K562 (cell line): ENCODE results near the gene SULT1C4. TPM values are rescaled to one million over a fixed set of nuclear protein-coding genes. Genes with fewer than 3 reads are reported as not detected.
A peak's percentile ranks its signal among the peaks of the same experiment; 100 is the strongest.

Experiments used
- ATAC-seq: fragments of 200-7000 bp; cut with Tn5 transposase; 3 replicates; pipeline ENCODE4 v1.9.1; 2020; ENCODE audit warnings: moderate library complexity
- BruUV-seq: library from RNA; stranded (reverse); fragments of 400-500 nt; replicated peaks from 2 replicates; lab custom pipeline; 2021; lab: Mats Ljungman, UMichigan
- CTCF ChIA-PET: fragments of 300-600 bp; formaldehyde crosslinking; extraction: SDS; loops from one replicate; lab custom pipeline; 2021; ENCODE audit warnings: low intra/inter-chr PET ratio; lab: Yijun Ruan, JAX
- POLR2A ChIA-PET: fragments of 300-600, 350-650 bp; sonication (Branson Sonifier 250); formaldehyde crosslinking; extraction: SDS; loops from one replicate; lab custom pipeline; 2021; ENCODE audit warnings: antibody characterized with exemption, inconsistent platforms; lab: Yijun Ruan, JAX
- DNase-seq, 4 experiments: peaks; one replicate each; pipeline versions ENCODE4 v3.0.0 to v3.0.0-alpha.2; 2011 to 2018; ENCODE audit warnings: low spot score in 3 of 4, mixed read lengths in 3 of 4; ENCODE audit errors: extremely low read depth in 1 of 4
- FAIRE-seq: peaks from 2 replicates; lab custom pipeline; 2011; peaks lifted over from hg19 to GRCh38; lab: Jason Lieb, UNC
- H2AFZ ChIP-seq: 2 replicates; pipeline ENCODE4 v1.6.0; 2011; ENCODE audit warnings: low read depth, low read length, control low read depth, inconsistent platforms
- H3K27ac ChIP-seq: fragments of 200-600 bp; 3 replicates; pipeline ENCODE4 v1.8.0; 2011; ENCODE audit warnings: low read depth, mild to moderate bottlenecking, control low read depth, inconsistent platforms, low read length, moderate library complexity, mixed read lengths; ENCODE audit errors: extremely low read depth
- H3K27me3 ChIP-seq, 2 experiments: fragments of 300-600 bp in 1 of 2; 2 replicates in 1 of 2; 3 replicates in 1 of 2; pipeline versions ENCODE4 v1.6.0 to v1.8.0; 2011; ENCODE audit warnings: inconsistent platforms in 2 of 2, low read length in 2 of 2, mild to moderate bottlenecking in 1 of 2, mixed read lengths in 1 of 2, moderate library complexity in 1 of 2; ENCODE audit not compliant: control insufficient read depth in 2 of 2, insufficient read depth in 2 of 2
- H3K36me3 ChIP-seq: fragments of 300-600 bp; 3 replicates; pipeline ENCODE4 v1.8.0; 2011; ENCODE audit warnings: mild to moderate bottlenecking, low read length, inconsistent platforms; ENCODE audit not compliant: control insufficient read depth, insufficient read depth
- H3K4me1 ChIP-seq, 2 experiments: fragments of 200-600 bp in 1 of 2; replicated peaks in 1 of 2; 2 replicates in 1 of 2; 3 replicates in 1 of 2; pipeline versions ENCODE4 v1.5.1 to v1.8.0; 2011; ENCODE audit warnings: inconsistent platforms in 2 of 2, low read length in 2 of 2, mild to moderate bottlenecking in 1 of 2, mixed read lengths in 1 of 2, moderate library complexity in 1 of 2; ENCODE audit not compliant: control insufficient read depth in 2 of 2, insufficient read depth in 2 of 2
- H3K4me2 ChIP-seq: 2 replicates; pipeline ENCODE4 v1.6.1; 2011; ENCODE audit warnings: low read length, control low read depth, inconsistent platforms, mixed read lengths; ENCODE audit not compliant: insufficient read depth
- H3K4me3 ChIP-seq: fragments of 200-600 bp; sonication (generic), shearing (Covaris generic); 2 replicates; pipeline ENCODE4 v1.5.1; 2016; ENCODE audit warnings: control low read depth, inconsistent platforms
- H3K79me2 ChIP-seq: fragments of 200-600 bp; 3 replicates; pipeline ENCODE4 v1.8.0; 2011; ENCODE audit warnings: low read length, inconsistent platforms; ENCODE audit not compliant: control insufficient read depth, insufficient read depth
- H3K9ac ChIP-seq, 2 experiments: 2 replicates each; pipeline versions ENCODE4 v1.6.0 to v1.6.1; 2011; ENCODE audit warnings: low read depth in 2 of 2, low read length in 2 of 2, control low read depth in 1 of 2, inconsistent platforms in 1 of 2, mild to moderate bottlenecking in 1 of 2, mixed read lengths in 1 of 2; ENCODE audit not compliant: insufficient read depth in 1 of 2
- H3K9me1 ChIP-seq: one replicate; pipeline ENCODE4 v1.6.0; 2011; ENCODE audit warnings: inconsistent platforms, mild to moderate bottlenecking, low read length, moderate library complexity; ENCODE audit not compliant: control insufficient read depth, insufficient read depth
- H3K9me3 ChIP-seq: replicated peaks from 2 replicates; pipeline ENCODE4 v1.5.1; 2011; ENCODE audit warnings: low read depth, low read length, inconsistent platforms; ENCODE audit not compliant: control insufficient read depth, insufficient read depth
- H4K20me1 ChIP-seq: replicated peaks from 2 replicates; pipeline ENCODE4 v1.6.1; 2011; ENCODE audit warnings: low read length, inconsistent platforms, mixed read lengths; ENCODE audit not compliant: control insufficient read depth, insufficient read depth
- ADNP ChIP-seq: fragments of 200-800 bp; sonication (Bioruptor generic); IDR thresholded peaks from 2 replicates; pipeline ENCODE4 v1.6.1; 2016; ENCODE audit warnings: missing genetic modification characterization, missing compliant biosample characterization
- CCNT2 ChIP-seq: IDR thresholded peaks from 2 replicates; pipeline ENCODE4 v1.6.1; 2011; ENCODE audit warnings: borderline replicate concordance, low read depth, mild to moderate bottlenecking, moderate library complexity, mixed read lengths, low read length; ENCODE audit not compliant: insufficient read length; ENCODE audit errors: extremely low read depth
- HDAC2 ChIP-seq: fragments of 450-650 bp; IDR thresholded peaks from 2 replicates; pipeline ENCODE4 v1.6.1; 2016; ENCODE audit warnings: mild to moderate bottlenecking
- HLTF ChIP-seq: fragments of 450-650 bp; IDR thresholded peaks from 2 replicates; pipeline ENCODE4 v1.6.1; 2016
- KAT7 ChIP-seq: sonication (generic); formaldehyde crosslinking; IDR thresholded peaks from 2 replicates; pipeline ENCODE4 v1.8.0; 2022; ENCODE audit warnings: missing genetic modification reagents, mild to moderate bottlenecking, borderline replicate concordance
- SIX5 ChIP-seq, 2 experiments: IDR thresholded peaks; 2 replicates each; pipeline ENCODE4 v1.6.1; 2011; ENCODE audit warnings: low read length in 2 of 2, borderline replicate concordance in 1 of 2, low read depth in 1 of 2, mild to moderate bottlenecking in 1 of 2, moderate library complexity in 1 of 2; ENCODE audit not compliant: insufficient read depth in 1 of 2
- SMAD3 ChIP-seq: fragments of 450-650 bp; formaldehyde crosslinking; conservative IDR thresholded peaks from 2 replicates; pipeline ENCODE4 v1.4.0; 2020; ENCODE audit warnings: mild to moderate bottlenecking
- ZBTB7A ChIP-seq: IDR thresholded peaks from 2 replicates; pipeline ENCODE4 v1.6.1; 2011; ENCODE audit warnings: low read depth, mild to moderate bottlenecking, low read length, moderate library complexity, borderline replicate concordance; ENCODE audit not compliant: control insufficient read depth
- ZNF184 ChIP-seq: sonication (generic); formaldehyde crosslinking; IDR thresholded peaks from 2 replicates; pipeline ENCODE4 v1.5.0; 2020; ENCODE audit warnings: missing genetic modification reagents
- WGBS: fragments of 100-300 bp; shearing (Covaris generic); methylation state at CpG from one replicate; pipeline ENCODE4 v1.1.6; 2016; ENCODE audit warnings: low coverage, mixed read lengths; ENCODE audit not compliant: insufficient coverage; ENCODE audit errors: missing lambda C conversion rate; 5-methylcytosine and 5-hydroxymethylcytosine counted together
- in situ Hi-C: fragments of 300-500 bp; cut with MboI; formaldehyde crosslinking; loops from 4 replicates; pipeline ENCODE4 v1.15.0; 2018; ENCODE audit warnings: inconsistent platforms, mixed read lengths
- intact Hi-C: fragments of 100-400 bp; cut with micrococcal nuclease; formaldehyde crosslinking; loops from 2 replicates; pipeline ENCODE4 v1.14.2; 2022
- polyA plus RNA-seq, 8 experiments: library from polyadenylated mRNA; depleted of rRNA in 4 of 8; stranded (reverse) in 5 of 8; unstranded in 3 of 8; fragments of >200 nt; fragmentation: Nextera tagmentation in 2 of 8; fragmentation: Illumina TruSeq in 1 of 8; extraction: Ambion mirVana in 2 of 8; extraction: Trizol in 1 of 8; gene quantifications; 2 replicates each; pipeline versions ENCODE4 v1.2.1 to v1.2.3, GENCODE V29; 2011 to 2014; ENCODE audit warnings: inconsistent platforms in 1 of 8, missing spikeins in 1 of 8
- total RNA-seq, 7 experiments: library from RNA; depleted of rRNA in 6 of 7; stranded (reverse); fragments of >200 nt in 6 of 7; fragmentation: Illumina TruSeq in 2 of 7; extraction: Trizol in 2 of 7; gene quantifications; 2 replicates each; pipeline versions ENCODE4 v1.2.1 to v1.2.3, GENCODE V29; 2011 to 2021; ENCODE audit warnings: low replicate concordance in 1 of 7
- TF ChIP-seq, protein P1 (sequence below): fragments of 250-450 bp; sonication (Bioruptor Pico); IDR thresholded peaks from 2 replicates; pipeline ENCODE4 v1.5.0; 2020; ENCODE audit warnings: mild to moderate bottlenecking
- TF ChIP-seq, protein P2 (sequence below): fragments of 450-650 bp; formaldehyde crosslinking; IDR thresholded peaks from 2 replicates; pipeline ENCODE4 v1.4.0; 2020; ENCODE audit warnings: mild to moderate bottlenecking, moderate library complexity

Gene SULT1C4
- total and polyA plus RNA-seq, 9 of the 15 experiments (the other 6 are each of a cell fraction or from before 2014, with no cell fraction given), result 0.04 to 0.14 (median 0.09) TPM; not detected in 5

DNA sequence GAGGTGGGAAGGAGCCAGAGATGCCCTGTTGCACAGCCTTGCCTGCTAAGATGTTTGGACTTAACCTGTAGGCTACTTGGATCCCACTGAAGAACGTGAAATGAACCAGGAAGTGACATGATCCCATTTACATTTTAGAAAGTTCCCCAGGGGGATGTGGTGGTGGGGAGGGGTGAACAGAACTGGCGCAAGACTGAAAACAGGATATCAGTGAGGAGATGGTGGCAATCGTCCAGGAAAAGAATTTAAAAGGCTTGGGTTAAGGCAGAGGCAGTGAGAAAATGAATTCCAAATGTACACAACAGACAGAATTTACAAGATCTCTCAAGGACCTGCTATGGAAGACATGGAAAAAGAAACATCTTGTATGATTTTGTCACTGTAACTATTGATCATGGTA, 46.8 kb upstream of the SULT1C4 start:
- H3K9me3 ChIP-seq, result no peaks in the 10 kb centered on the region
- 0 out of 2 replicates have a peak overlapping the region, but pooled peaks have one; percentile 27 for H2AFZ ChIP-seq
- no peaks in the 10 kb centered on the region for H4K20me1 ChIP-seq
- WGBS, result 7% methylated on average over 3 of the region's 3 CpGs
- H3K9me1 ChIP-seq, result no peaks in the 10 kb centered on the region
- DNase-seq (no peak), ATAC-seq (no peak), FAIRE-seq (no peak)
- H3K27me3 ChIP-seq, result peaks cover 0 to 4% of the 10 kb centered on the region in 2 experiments; a peak in 2 of 5 replicates
- CTCF ChIA-PET, result no interaction called here
- H3K79me2 ChIP-seq, result no peaks in the 10 kb centered on the region
- H3K9ac ChIP-seq, result no peak overlapping the region
- no peaks in the 10 kb centered on the region; a peak in 1 of 5 replicates for H3K4me1 ChIP-seq
- H3K36me3 ChIP-seq, result no peaks in the 10 kb centered on the region
- no peak overlapping the region for H3K4me2 ChIP-seq
- in situ Hi-C loops (no loop called here), intact Hi-C loops (no loop called here)
- no peak overlapping the region for H3K27ac ChIP-seq
- POLR2A ChIA-PET, result no interaction called here
- BruUV-seq, result no TSS peak
- no peak overlapping the region for H3K4me3 ChIP-seq
- TF ChIP-seq, protein P1, sequence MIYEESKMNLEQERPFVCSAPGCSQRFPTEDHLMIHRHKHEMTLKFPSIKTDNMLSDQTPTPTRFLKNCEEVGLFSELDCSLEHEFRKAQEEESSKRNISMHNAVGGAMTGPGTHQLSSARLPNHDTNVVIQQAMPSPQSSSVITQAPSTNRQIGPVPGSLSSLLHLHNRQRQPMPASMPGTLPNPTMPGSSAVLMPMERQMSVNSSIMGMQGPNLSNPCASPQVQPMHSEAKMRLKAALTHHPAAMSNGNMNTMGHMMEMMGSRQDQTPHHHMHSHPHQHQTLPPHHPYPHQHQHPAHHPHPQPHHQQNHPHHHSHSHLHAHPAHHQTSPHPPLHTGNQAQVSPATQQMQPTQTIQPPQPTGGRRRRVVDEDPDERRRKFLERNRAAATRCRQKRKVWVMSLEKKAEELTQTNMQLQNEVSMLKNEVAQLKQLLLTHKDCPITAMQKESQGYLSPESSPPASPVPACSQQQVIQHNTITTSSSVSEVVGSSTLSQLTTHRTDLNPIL (CRISPR knock-in tag), result no peak
- no peak for TF ChIP-seq SIX5 (IDR thresholded peaks at IDR 0.05; ENCODE audit: borderline replicate concordance in 1 of 2, insufficient read depth in 1 of 2, low read depth in 1 of 2, low read length in 2 of 2)
- TF ChIP-seq KAT7 (CRISPR knock-in tag), result no peak
- no peak for TF ChIP-seq ADNP (tag)
- TF ChIP-seq SMAD3 (CRISPR knock-in tag), result no peak
- no peak for TF ChIP-seq CCNT2
- TF ChIP-seq ZBTB7A, result no peak
- TF ChIP-seq HLTF, result no peak
- no peak for TF ChIP-seq HDAC2
- no peak for TF ChIP-seq ZNF184
- TF ChIP-seq, protein P2, sequence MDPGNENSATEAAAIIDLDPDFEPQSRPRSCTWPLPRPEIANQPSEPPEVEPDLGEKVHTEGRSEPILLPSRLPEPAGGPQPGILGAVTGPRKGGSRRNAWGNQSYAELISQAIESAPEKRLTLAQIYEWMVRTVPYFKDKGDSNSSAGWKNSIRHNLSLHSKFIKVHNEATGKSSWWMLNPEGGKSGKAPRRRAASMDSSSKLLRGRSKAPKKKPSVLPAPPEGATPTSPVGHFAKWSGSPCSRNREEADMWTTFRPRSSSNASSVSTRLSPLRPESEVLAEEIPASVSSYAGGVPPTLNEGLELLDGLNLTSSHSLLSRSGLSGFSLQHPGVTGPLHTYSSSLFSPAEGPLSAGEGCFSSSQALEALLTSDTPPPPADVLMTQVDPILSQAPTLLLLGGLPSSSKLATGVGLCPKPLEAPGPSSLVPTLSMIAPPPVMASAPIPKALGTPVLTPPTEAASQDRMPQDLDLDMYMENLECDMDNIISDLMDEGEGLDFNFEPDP (CRISPR knock-in tag), result no peak
